ENCODE results near the gene AMBN.
A peak's percentile ranks its signal among the peaks of the same experiment; 100 is the strongest.
"Not testable (repeated sequence)": the region's sequence is repeated elsewhere in the genome, so short reads cannot be mapped to it uniquely, and the experiment has no call there.

The AMBN gene

GRCh38 chr4:70624226-70624793 is 32.3 kb downstream of the AMBN start:
- DNase-seq (ENCODE audit: insufficient read length, low spot score) (no peak), FAIRE-seq (no peak)
- TF ChIP-seq POU2F2 (IDR thresholded peaks at IDR 0.05; ENCODE audit: low read depth, low read length): no peak
- TF ChIP-seq PAX5 (IDR thresholded peaks at IDR 0.05; ENCODE audit: insufficient read depth, low read length, severe bottlenecking): no peak

- TF ChIP-seq POLR2A (IDR thresholded peaks at IDR 0.05; ENCODE audit: low read depth, low read length) (no peak), POU2F2 (IDR thresholded peaks at IDR 0.05; ENCODE audit: low read depth, low read length) (no peak), POLR2AphosphoS5 (IDR thresholded peaks at IDR 0.05; ENCODE audit: low read depth, low read length) (no peak), PAX5 (IDR thresholded peaks at IDR 0.05; ENCODE audit: insufficient read depth, low read length, severe bottlenecking) (no peak), TAF1 (IDR thresholded peaks at IDR 0.05; ENCODE audit: low read depth, low read length) (no peak), SPI1 (IDR thresholded peaks at IDR 0.05; ENCODE audit: low read depth, low read length) (no peak)
- no peak for DNase-seq (ENCODE audit: insufficient read length, low spot score)
- FAIRE-seq: no peak
These were observed 35.6 kb downstream of the AMBN start for GRCh38 chr4:70627620-70628019.

- no peak for TF ChIP-seq POLR2AphosphoS5 (IDR thresholded peaks at IDR 0.05; ENCODE audit: low read depth, low read length)
- TF ChIP-seq POLR2A (IDR thresholded peaks at IDR 0.05; ENCODE audit: low read depth, low read length): no peak
- TF ChIP-seq TAF1 (IDR thresholded peaks at IDR 0.05; ENCODE audit: low read depth, low read length): no peak
- TF ChIP-seq SPI1 (IDR thresholded peaks at IDR 0.05; ENCODE audit: low read depth, low read length): no peak
- TF ChIP-seq PAX5 (IDR thresholded peaks at IDR 0.05; ENCODE audit: insufficient read depth, low read length, severe bottlenecking): no peak
- TF ChIP-seq POU2F2 (IDR thresholded peaks at IDR 0.05; ENCODE audit: low read depth, low read length): no peak
- DNase-seq (ENCODE audit: insufficient read length, low spot score) (no peak), FAIRE-seq (no peak)
These were observed 36.4 kb downstream of the AMBN start, which contains the start of gene ENAM for GRCh38 chr4:70628444-70628843. TSS of gene ENAM (plus strand) at chr4:70628744. CDS start at chr4:70629501, 757 bp downstream.

GRCh38 chr4:70629469-70630090 is 37.5 kb downstream of the AMBN start:
- TF ChIP-seq SPI1 (IDR thresholded peaks at IDR 0.05; ENCODE audit: low read depth, low read length): no peak
- TF ChIP-seq POU2F2 (IDR thresholded peaks at IDR 0.05; ENCODE audit: low read depth, low read length): no peak
- no peak for TF ChIP-seq PAX5 (IDR thresholded peaks at IDR 0.05; ENCODE audit: insufficient read depth, low read length, severe bottlenecking)
- no peak for TF ChIP-seq POLR2A (IDR thresholded peaks at IDR 0.05; ENCODE audit: low read depth, low read length)
- no peak for TF ChIP-seq POLR2AphosphoS5 (IDR thresholded peaks at IDR 0.05; ENCODE audit: low read depth, low read length)
- no peak for TF ChIP-seq TAF1 (IDR thresholded peaks at IDR 0.05; ENCODE audit: low read depth, low read length)
- DNase-seq (ENCODE audit: insufficient read length, low spot score) (no peak), FAIRE-seq (no peak)

GRCh38 chr4:70630162-70630561 is 38.1 kb downstream of the AMBN start:
- TF ChIP-seq TAF1 (IDR thresholded peaks at IDR 0.05; ENCODE audit: low read depth, low read length): no peak
- TF ChIP-seq SPI1 (IDR thresholded peaks at IDR 0.05; ENCODE audit: low read depth, low read length): no peak
- TF ChIP-seq POLR2A (IDR thresholded peaks at IDR 0.05; ENCODE audit: low read depth, low read length): no peak
- no peak for TF ChIP-seq POLR2AphosphoS5 (IDR thresholded peaks at IDR 0.05; ENCODE audit: low read depth, low read length)
- TF ChIP-seq POU2F2 (IDR thresholded peaks at IDR 0.05; ENCODE audit: low read depth, low read length): no peak
- TF ChIP-seq PAX5 (IDR thresholded peaks at IDR 0.05; ENCODE audit: insufficient read depth, low read length, severe bottlenecking): no peak
- no peak for DNase-seq (ENCODE audit: insufficient read length, low spot score)
- no peak for FAIRE-seq

GRCh38 chr4:70632028-70632427 is 40.0 kb downstream of the AMBN start:
- no peak for FAIRE-seq
- no peak for DNase-seq (ENCODE audit: insufficient read length, low spot score)
- TF ChIP-seq SPI1 (IDR thresholded peaks at IDR 0.05; ENCODE audit: low read depth, low read length) (no peak), POLR2AphosphoS5 (IDR thresholded peaks at IDR 0.05; ENCODE audit: low read depth, low read length) (no peak)

GRCh38 chr4:70634482-70634881 is 42.4 kb downstream of the AMBN start:
- TF ChIP-seq POU2F2 (IDR thresholded peaks at IDR 0.05; ENCODE audit: low read depth, low read length): no peak
- no peak for TF ChIP-seq SPI1 (IDR thresholded peaks at IDR 0.05; ENCODE audit: low read depth, low read length)
- TF ChIP-seq POLR2A (IDR thresholded peaks at IDR 0.05; ENCODE audit: low read depth, low read length): no peak
- TF ChIP-seq POLR2AphosphoS5 (IDR thresholded peaks at IDR 0.05; ENCODE audit: low read depth, low read length): no peak
- TF ChIP-seq TAF1 (IDR thresholded peaks at IDR 0.05; ENCODE audit: low read depth, low read length): no peak
- TF ChIP-seq PAX5 (IDR thresholded peaks at IDR 0.05; ENCODE audit: insufficient read depth, low read length, severe bottlenecking): no peak
- FAIRE-seq (no peak), DNase-seq (ENCODE audit: insufficient read length, low spot score) (no peak)

GRCh38 chr4:70637239-70637913 is 45.3 kb downstream of the AMBN start:
- DNase-seq (ENCODE audit: insufficient read length, low spot score) (no peak), FAIRE-seq (peak; percentile 43)
- TF ChIP-seq POU2F2 (IDR thresholded peaks at IDR 0.05; ENCODE audit: low read depth, low read length) (no peak), POLR2AphosphoS5 (IDR thresholded peaks at IDR 0.05; ENCODE audit: low read depth, low read length) (no peak), PAX5 (IDR thresholded peaks at IDR 0.05; ENCODE audit: insufficient read depth, low read length, severe bottlenecking) (no peak), SPI1 (IDR thresholded peaks at IDR 0.05; ENCODE audit: low read depth, low read length) (no peak), POLR2A (IDR thresholded peaks at IDR 0.05; ENCODE audit: low read depth, low read length) (no peak), TAF1 (IDR thresholded peaks at IDR 0.05; ENCODE audit: low read depth, low read length) (no peak)

GRCh38 chr4:70640192-70640591 is 48.1 kb downstream of the AMBN start:
- DNase-seq (ENCODE audit: insufficient read length, low spot score) (no peak), FAIRE-seq (no peak)
- no peak for TF ChIP-seq PAX5 (IDR thresholded peaks at IDR 0.05; ENCODE audit: insufficient read depth, low read length, severe bottlenecking)
- TF ChIP-seq POLR2A (IDR thresholded peaks at IDR 0.05; ENCODE audit: low read depth, low read length): no peak
- TF ChIP-seq POU2F2 (IDR thresholded peaks at IDR 0.05; ENCODE audit: low read depth, low read length): no peak
- TF ChIP-seq POLR2AphosphoS5 (IDR thresholded peaks at IDR 0.05; ENCODE audit: low read depth, low read length): no peak
- no peak for TF ChIP-seq SPI1 (IDR thresholded peaks at IDR 0.05; ENCODE audit: low read depth, low read length)
- no peak for TF ChIP-seq TAF1 (IDR thresholded peaks at IDR 0.05; ENCODE audit: low read depth, low read length)

GRCh38 chr4:70650741-70651140 is 58.7 kb downstream of the AMBN start:
- not testable (repeated sequence) for DNase-seq (ENCODE audit: insufficient read length, low spot score); FAIRE-seq

All from GM12891 (cell line).